Parathyroid adenoma (tissue), 2 donors: ENCODE measurements around the gene GIGYF1.
A peak's percentile ranks its signal among the peaks of the same experiment; 100 is the strongest.

Experiments
- H2AFZ ChIP-seq: fragments of 300-600 bp; sonication (generic); one replicate; pipeline ENCODE4 v1.7.0; 2017; ENCODE audit warnings: antibody characterized with exemption, mild to moderate bottlenecking
- H3K27ac ChIP-seq: fragments of 300-600 bp; sonication (generic); one replicate; pipeline ENCODE4 v1.7.0; 2017
- H3K27me3 ChIP-seq: fragments of 300-600 bp; sonication (generic); one replicate; pipeline ENCODE4 v1.7.0; 2017; ENCODE audit warnings: low read length; ENCODE audit not compliant: control insufficient read depth, insufficient read depth
- H3K36me3 ChIP-seq: fragments of 300-600 bp; sonication (generic); one replicate; pipeline ENCODE4 v1.7.0; 2017; ENCODE audit warnings: low read length; ENCODE audit not compliant: control insufficient read depth, insufficient read depth
- H3K4me1 ChIP-seq: fragments of 300-600 bp; sonication (generic); one replicate; pipeline ENCODE4 v1.7.0; 2017; ENCODE audit warnings: control low read depth
- H3K4me2 ChIP-seq: fragments of 300-600 bp; sonication (generic); one replicate; pipeline ENCODE4 v1.7.0; 2017; ENCODE audit warnings: low read length
- H3K4me3 ChIP-seq: fragments of 300-600 bp; sonication (generic); one replicate; pipeline ENCODE4 v1.7.0; 2017; ENCODE audit warnings: low read depth, low read length
- H3K79me2 ChIP-seq: fragments of 300-600 bp; sonication (generic); one replicate; pipeline ENCODE4 v1.7.0; 2017; ENCODE audit warnings: control low read depth
- H3K9ac ChIP-seq: fragments of 300-600 bp; sonication (generic); one replicate; pipeline ENCODE4 v1.7.0; 2017; ENCODE audit warnings: mild to moderate bottlenecking
- H3K9me3 ChIP-seq: fragments of 300-600 bp; sonication (generic); one replicate; pipeline ENCODE4 v1.7.0; 2017; ENCODE audit warnings: low read length; ENCODE audit not compliant: control insufficient read depth
- TF ChIP-seq, protein P1 (sequence below): fragments of 300-600 bp; sonication (generic); IDR thresholded peaks from one replicate; pipeline ENCODE4 v1.7.0; 2017; ENCODE audit warnings: antibody characterized with exemption, mild to moderate bottlenecking
- donor health status: primary hyperparathyroidism.

The GIGYF1 gene, protein sequence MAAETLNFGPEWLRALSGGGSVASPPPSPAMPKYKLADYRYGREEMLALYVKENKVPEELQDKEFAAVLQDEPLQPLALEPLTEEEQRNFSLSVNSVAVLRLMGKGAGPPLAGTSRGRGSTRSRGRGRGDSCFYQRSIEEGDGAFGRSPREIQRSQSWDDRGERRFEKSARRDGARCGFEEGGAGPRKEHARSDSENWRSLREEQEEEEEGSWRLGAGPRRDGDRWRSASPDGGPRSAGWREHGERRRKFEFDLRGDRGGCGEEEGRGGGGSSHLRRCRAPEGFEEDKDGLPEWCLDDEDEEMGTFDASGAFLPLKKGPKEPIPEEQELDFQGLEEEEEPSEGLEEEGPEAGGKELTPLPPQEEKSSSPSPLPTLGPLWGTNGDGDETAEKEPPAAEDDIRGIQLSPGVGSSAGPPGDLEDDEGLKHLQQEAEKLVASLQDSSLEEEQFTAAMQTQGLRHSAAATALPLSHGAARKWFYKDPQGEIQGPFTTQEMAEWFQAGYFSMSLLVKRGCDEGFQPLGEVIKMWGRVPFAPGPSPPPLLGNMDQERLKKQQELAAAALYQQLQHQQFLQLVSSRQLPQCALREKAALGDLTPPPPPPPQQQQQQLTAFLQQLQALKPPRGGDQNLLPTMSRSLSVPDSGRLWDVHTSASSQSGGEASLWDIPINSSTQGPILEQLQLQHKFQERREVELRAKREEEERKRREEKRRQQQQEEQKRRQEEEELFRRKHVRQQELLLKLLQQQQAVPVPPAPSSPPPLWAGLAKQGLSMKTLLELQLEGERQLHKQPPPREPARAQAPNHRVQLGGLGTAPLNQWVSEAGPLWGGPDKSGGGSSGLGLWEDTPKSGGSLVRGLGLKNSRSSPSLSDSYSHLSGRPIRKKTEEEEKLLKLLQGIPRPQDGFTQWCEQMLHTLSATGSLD (N-terminal part only)

DNA sequence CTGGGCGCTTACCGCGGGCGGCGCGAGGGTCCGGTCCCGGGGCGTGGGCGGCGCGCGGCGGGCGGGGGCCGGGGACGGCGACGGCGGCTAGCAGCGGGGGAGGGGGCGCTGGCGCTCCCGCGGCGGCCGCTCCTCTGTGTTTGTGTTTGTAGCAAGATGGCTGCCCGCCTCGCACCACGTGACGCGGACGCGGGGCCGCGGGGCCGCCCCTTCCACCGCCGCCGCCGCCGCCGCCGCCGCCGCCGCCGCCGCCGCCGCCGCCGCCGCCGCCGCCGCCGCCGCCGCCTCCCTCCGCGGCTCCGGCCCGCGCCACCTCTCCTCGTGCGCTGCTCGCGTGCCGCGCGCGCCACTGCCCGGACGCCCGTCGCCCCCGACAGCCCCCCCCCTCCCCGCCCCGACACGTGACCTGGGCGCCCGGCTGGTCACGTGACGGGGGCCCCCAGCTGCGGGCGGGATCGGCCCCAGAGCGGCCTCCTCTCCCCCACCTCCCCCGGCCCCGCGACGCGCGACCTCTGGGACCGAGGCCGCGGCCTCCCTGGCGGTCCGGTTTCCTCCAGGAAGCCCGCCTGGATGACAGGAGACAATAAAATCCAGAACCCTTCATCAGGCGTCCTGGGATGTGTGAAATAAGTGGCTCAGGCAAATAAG is at the start of gene GIGYF1:
Gene GIGYF1, minus strand, starts transcription at position 153 of the 648 bp plus-strand sequence. CDS start 6,012 bp downstream, outside the sequence.
- H3K79me2 ChIP-seq = peaks cover 26% of the 10 kb centered on the region
- H2AFZ ChIP-seq = peak within 1 kb of the TSS; percentile 76
- no peaks in the 10 kb centered on the region for H3K36me3 ChIP-seq
- peak within 1 kb of the TSS; percentile 65 for H3K4me3 ChIP-seq
- H3K4me1 ChIP-seq = peaks cover 21% of the 10 kb centered on the region
- TF ChIP-seq, protein P1, sequence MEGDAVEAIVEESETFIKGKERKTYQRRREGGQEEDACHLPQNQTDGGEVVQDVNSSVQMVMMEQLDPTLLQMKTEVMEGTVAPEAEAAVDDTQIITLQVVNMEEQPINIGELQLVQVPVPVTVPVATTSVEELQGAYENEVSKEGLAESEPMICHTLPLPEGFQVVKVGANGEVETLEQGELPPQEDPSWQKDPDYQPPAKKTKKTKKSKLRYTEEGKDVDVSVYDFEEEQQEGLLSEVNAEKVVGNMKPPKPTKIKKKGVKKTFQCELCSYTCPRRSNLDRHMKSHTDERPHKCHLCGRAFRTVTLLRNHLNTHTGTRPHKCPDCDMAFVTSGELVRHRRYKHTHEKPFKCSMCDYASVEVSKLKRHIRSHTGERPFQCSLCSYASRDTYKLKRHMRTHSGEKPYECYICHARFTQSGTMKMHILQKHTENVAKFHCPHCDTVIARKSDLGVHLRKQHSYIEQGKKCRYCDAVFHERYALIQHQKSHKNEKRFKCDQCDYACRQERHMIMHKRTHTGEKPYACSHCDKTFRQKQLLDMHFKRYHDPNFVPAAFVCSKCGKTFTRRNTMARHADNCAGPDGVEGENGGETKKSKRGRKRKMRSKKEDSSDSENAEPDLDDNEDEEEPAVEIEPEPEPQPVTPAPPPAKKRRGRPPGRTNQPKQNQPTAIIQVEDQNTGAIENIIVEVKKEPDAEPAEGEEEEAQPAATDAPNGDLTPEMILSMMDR = no peak
- no peaks in the 10 kb centered on the region for H3K9me3 ChIP-seq
- peak within 1 kb of the TSS; percentile 25 for H3K27ac ChIP-seq
- H3K4me2 ChIP-seq = peak within 1 kb of the TSS; percentile 79
- H3K9ac ChIP-seq = peak within 1 kb of the TSS; percentile 64
- no peaks in the 10 kb centered on the region for H3K27me3 ChIP-seq

- Histone ChIP-seq H3K9ac (no peak overlapping the region), H3K4me2 (no peak overlapping the region), H3K27ac (no peak overlapping the region), H3K4me3 (no peak overlapping the region), H3K27me3 (no peaks in the 10 kb centered on the region), H2AFZ (no peak overlapping the region), H3K4me1 (no peaks in the 10 kb centered on the region), H3K9me3 (no peaks in the 10 kb centered on the region), H3K79me2 (no peaks in the 10 kb centered on the region), H3K36me3 (no peaks in the 10 kb centered on the region)
- TF ChIP-seq, protein P1 = no peak
Measured at GRCh38 chr7:100739934-100740333, 45.9 kb upstream of the GIGYF1 start.

DNA sequence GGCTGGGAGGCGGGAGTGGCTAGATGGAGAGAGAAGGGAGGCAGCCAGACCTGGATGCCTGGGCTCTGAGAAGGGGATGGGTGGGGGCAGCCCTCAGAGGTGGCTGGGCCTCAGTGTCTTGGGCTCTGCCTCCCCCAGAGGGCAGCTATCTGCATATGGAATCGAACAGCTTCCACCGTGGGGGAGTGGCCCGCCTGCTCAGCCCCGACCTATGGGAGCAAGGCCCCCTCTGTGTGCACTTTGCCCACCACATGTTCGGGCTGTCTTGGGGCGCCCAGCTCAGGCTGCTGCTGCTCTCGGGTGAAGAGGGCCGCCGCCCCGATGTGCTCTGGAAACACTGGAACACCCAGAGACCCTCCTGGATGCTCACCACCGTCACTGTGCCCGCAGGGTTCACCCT is 42.6 kb upstream of the GIGYF1 start:
- H3K79me2 ChIP-seq = no peaks in the 10 kb centered on the region
- H3K9me3 ChIP-seq = no peaks in the 10 kb centered on the region
- H3K27me3 ChIP-seq = no peaks in the 10 kb centered on the region
- H3K4me2 ChIP-seq = no peak overlapping the region
- H3K9ac ChIP-seq = no peak overlapping the region
- H2AFZ ChIP-seq = no peak overlapping the region
- no peak overlapping the region for H3K27ac ChIP-seq
- TF ChIP-seq, protein P1 = no peak
- H3K4me3 ChIP-seq = no peak overlapping the region
- no peaks in the 10 kb centered on the region for H3K36me3 ChIP-seq
- H3K4me1 ChIP-seq = no peaks in the 10 kb centered on the region

- no peaks in the 10 kb centered on the region for H3K4me1 ChIP-seq
- H3K27ac ChIP-seq = no peak overlapping the region
- TF ChIP-seq, protein P1 = no peak
- H3K36me3 ChIP-seq = no peaks in the 10 kb centered on the region
- no peak overlapping the region for H2AFZ ChIP-seq
- no peak overlapping the region for H3K4me2 ChIP-seq
- H3K79me2 ChIP-seq = no peaks in the 10 kb centered on the region
- no peaks in the 10 kb centered on the region for H3K27me3 ChIP-seq
- no peaks in the 10 kb centered on the region for H3K9me3 ChIP-seq
- no peak overlapping the region for H3K4me3 ChIP-seq
- no peak overlapping the region for H3K9ac ChIP-seq
Measured at GRCh38 chr7:100735730-100736129, 41.7 kb upstream of the GIGYF1 start.
